ENCODE measurements around the gene FOXM1. TPM values are rescaled to one million over a fixed set of nuclear protein-coding genes. Genes with fewer than 3 reads are reported as not detected.

The FOXM1 gene
- total and polyA plus RNA-seq, 10 of the 15 experiments (the other 5 are each of a cell fraction or from before 2014, with no cell fraction given), result 15.1 to 63.2 (median 34.2) TPM

DNA sequence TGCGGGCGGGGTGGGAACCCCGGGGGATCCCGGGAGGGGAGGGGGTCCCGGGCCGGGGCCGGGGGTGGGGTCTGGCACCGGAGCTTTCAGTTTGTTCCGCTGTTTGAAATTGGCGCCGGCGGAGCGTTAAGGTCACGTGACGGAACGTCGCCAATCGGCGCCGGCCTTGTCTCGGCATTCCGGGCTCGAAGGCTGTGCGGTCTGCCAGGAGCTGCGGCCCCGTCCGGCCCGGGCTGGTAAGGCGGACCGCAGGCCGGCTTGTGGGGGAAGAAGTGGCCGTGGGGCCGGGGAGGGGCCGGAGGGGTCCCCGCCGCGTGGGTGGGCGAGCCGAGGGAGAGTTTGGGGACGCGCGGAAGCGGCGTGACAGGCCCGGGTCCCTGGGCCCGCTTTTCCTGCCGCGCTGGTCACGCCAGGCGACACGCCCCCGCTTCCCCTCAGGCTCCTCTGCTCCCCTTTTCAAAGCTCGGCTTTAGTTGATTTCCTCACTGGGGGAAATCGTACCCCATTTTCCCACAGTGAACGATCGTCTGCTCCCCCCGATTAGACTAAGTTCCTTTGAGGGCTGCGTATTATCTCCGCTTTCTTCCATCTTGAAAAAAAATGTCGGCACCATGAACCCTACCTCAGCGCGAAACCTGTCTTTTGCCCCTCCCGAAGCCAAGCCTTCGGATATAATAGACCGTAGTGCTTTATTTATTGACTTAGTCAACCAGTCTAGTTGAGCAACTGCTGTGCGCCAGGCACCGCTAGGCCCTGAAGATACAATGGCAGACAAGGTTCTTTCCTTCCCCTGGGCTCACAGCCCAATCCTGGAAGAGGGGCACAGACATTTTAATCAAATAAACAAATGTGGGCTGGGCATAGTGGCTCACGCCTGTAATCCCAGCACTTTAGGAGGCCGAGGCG is at the start of gene FOXM1, which contains the start of gene RHNO1 (continued):
- TF ChIP-seq, protein P1, sequence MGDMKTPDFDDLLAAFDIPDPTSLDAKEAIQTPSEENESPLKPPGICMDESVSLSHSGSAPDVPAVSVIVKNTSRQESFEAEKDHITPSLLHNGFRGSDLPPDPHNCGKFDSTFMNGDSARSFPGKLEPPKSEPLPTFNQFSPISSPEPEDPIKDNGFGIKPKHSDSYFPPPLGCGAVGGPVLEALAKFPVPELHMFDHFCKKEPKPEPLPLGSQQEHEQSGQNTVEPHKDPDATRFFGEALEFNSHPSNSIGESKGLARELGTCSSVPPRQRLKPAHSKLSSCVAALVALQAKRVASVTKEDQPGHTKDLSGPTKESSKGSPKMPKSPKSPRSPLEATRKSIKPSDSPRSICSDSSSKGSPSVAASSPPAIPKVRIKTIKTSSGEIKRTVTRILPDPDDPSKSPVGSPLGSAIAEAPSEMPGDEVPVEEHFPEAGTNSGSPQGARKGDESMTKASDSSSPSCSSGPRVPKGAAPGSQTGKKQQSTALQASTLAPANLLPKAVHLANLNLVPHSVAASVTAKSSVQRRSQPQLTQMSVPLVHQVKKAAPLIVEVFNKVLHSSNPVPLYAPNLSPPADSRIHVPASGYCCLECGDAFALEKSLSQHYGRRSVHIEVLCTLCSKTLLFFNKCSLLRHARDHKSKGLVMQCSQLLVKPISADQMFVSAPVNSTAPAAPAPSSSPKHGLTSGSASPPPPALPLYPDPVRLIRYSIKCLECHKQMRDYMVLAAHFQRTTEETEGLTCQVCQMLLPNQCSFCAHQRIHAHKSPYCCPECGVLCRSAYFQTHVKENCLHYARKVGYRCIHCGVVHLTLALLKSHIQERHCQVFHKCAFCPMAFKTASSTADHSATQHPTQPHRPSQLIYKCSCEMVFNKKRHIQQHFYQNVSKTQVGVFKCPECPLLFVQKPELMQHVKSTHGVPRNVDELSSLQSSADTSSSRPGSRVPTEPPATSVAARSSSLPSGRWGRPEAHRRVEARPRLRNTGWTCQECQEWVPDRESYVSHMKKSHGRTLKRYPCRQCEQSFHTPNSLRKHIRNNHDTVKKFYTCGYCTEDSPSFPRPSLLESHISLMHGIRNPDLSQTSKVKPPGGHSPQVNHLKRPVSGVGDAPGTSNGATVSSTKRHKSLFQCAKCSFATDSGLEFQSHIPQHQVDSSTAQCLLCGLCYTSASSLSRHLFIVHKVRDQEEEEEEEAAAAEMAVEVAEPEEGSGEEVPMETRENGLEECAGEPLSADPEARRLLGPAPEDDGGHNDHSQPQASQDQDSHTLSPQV (IDR thresholded peaks at IDR 0.05), result 0 out of 2 replicates have a peak, but pooled peaks have one; percentile 18
- TF ChIP-seq KLF5 (IDR thresholded peaks at IDR 0.05; ENCODE audit: partially characterized antibody) (peak; percentile 67), MTA2 (IDR thresholded peaks at IDR 0.05; ENCODE audit: low read depth) (no peak), MYC (IDR thresholded peaks at IDR 0.05; ENCODE audit: insufficient read depth, insufficient read length, insufficient replicate concordance, low read length, severe bottlenecking) (peak; percentile 54), RAD51 (IDR thresholded peaks at IDR 0.05) (peak; percentile 96), RCOR1 (conservative IDR thresholded peaks at IDR 0.05; ENCODE audit: low read depth, low read length) (no peak), PAX8 (IDR thresholded peaks at IDR 0.05) (0 out of 2 replicates have a peak, but pooled peaks have one; percentile 22), KDM1A (IDR thresholded peaks at IDR 0.05; ENCODE audit: borderline replicate concordance) (no peak), BMI1 (IDR thresholded peaks at IDR 0.05; ENCODE audit: borderline replicate concordance) (no peak), POLR2A (IDR thresholded peaks at IDR 0.05; ENCODE audit: low read depth, low read length) (peak; percentile 92), MEF2A (IDR thresholded peaks at IDR 0.05; ENCODE audit: insufficient read depth, low read depth, low read length) (no peak), SIN3A (IDR thresholded peaks at IDR 0.05; ENCODE audit: low read depth, low read length) (peak; percentile 89)
- TF ChIP-seq, protein P2, sequence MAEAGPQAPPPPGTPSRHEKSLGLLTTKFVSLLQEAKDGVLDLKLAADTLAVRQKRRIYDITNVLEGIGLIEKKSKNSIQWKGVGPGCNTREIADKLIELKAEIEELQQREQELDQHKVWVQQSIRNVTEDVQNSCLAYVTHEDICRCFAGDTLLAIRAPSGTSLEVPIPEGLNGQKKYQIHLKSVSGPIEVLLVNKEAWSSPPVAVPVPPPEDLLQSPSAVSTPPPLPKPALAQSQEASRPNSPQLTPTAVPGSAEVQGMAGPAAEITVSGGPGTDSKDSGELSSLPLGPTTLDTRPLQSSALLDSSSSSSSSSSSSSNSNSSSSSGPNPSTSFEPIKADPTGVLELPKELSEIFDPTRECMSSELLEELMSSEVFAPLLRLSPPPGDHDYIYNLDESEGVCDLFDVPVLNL (IDR thresholded peaks at IDR 0.05; ENCODE audit: low read depth, low read length), result peak; percentile 97
- TF ChIP-seq, protein P3, sequence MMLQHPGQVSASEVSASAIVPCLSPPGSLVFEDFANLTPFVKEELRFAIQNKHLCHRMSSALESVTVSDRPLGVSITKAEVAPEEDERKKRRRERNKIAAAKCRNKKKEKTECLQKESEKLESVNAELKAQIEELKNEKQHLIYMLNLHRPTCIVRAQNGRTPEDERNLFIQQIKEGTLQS (IDR thresholded peaks at IDR 0.05; ENCODE audit: borderline replicate concordance, extremely low read depth, low read depth, low read length), result peak; percentile 62; the same call in 1 of the 2 replicates
- TF ChIP-seq, protein P4, sequence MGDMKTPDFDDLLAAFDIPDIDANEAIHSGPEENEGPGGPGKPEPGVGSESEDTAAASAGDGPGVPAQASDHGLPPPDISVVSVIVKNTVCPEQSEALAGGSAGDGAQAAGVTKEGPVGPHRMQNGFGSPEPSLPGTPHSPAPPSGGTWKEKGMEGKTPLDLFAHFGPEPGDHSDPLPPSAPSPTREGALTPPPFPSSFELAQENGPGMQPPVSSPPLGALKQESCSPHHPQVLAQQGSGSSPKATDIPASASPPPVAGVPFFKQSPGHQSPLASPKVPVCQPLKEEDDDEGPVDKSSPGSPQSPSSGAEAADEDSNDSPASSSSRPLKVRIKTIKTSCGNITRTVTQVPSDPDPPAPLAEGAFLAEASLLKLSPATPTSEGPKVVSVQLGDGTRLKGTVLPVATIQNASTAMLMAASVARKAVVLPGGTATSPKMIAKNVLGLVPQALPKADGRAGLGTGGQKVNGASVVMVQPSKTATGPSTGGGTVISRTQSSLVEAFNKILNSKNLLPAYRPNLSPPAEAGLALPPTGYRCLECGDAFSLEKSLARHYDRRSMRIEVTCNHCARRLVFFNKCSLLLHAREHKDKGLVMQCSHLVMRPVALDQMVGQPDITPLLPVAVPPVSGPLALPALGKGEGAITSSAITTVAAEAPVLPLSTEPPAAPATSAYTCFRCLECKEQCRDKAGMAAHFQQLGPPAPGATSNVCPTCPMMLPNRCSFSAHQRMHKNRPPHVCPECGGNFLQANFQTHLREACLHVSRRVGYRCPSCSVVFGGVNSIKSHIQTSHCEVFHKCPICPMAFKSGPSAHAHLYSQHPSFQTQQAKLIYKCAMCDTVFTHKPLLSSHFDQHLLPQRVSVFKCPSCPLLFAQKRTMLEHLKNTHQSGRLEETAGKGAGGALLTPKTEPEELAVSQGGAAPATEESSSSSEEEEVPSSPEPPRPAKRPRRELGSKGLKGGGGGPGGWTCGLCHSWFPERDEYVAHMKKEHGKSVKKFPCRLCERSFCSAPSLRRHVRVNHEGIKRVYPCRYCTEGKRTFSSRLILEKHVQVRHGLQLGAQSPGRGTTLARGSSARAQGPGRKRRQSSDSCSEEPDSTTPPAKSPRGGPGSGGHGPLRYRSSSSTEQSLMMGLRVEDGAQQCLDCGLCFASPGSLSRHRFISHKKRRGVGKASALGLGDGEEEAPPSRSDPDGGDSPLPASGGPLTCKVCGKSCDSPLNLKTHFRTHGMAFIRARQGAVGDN (IDR thresholded peaks at IDR 0.05), result peak; percentile 28; the same call in 1 of the 2 replicates

All from GM12878 (cell line).